ENCODE data around the gene DPAGT1.
"Not testable (repeated sequence)": the region's sequence is repeated elsewhere in the genome, so short reads cannot be mapped to it uniquely, and the experiment has no call there.

DPAGT1 gene

GRCh38 chr11:119115484-119116234 is 14.0 kb upstream of the DPAGT1 start:
- FAIRE-seq: no peak

- FAIRE-seq: no peak
These were observed 12.7 kb upstream of the DPAGT1 start for GRCh38 chr11:119114351-119114750.

DNA sequence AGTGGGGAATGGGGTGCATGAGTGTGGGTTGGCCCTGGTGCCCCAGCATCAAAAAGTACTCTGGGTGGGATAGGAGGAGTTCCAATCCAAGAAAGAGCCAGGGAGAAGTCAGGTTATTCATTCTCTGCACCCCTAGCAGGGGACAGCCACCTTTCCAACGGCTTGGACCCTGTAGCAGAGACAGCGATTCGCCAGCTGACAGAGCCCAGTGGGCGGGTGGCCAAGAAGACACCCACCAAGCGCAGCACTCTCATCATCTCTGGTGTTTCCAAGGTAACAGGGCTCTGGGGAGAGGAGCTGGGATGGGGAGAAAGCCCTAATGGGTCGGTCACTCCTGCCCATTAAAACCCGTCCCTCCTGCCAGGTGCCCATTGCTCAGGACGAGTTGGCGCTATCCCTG is 12.1 kb upstream of the DPAGT1 start:
- no peak for FAIRE-seq

DNA sequence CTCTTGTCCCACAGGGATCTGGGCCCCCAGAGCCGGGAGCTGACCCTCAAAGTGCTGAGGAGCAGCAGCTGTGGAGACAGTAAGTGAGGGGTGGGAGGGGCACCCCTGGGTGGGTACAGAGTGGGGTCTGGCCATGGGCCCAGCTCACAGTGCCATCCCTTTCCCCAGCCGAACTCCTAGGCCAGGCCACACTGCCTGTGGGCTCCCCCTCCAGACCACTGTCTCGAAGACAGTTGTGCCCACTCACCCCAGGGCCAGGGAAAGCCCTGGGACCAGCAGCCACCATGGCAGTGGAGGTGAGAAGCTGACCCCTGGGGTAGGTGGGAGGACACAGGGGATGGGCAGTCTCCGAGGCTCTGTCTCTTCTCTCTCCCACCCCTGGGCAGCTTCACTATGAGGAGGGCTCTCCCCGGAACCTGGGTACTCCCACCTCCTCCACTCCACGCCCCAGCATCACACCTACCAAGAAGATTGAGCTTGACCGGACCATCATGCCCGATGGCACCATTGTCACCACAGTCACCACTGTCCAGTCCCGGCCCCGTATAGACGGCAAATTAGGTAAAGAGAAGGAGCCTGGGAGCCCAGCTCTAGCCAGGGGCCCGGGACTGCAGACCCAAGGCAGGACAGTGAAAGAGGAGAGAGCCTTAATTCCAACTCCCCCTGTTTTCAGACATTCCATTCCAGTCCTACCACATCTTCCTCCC is 10.8 kb upstream of the DPAGT1 start:
- no peak for FAIRE-seq

GRCh38 chr11:119111361-119111925 is 9.8 kb upstream of the DPAGT1 start:
- FAIRE-seq: no peak

GRCh38 chr11:119110439-119110838 is 8.8 kb upstream of the DPAGT1 start:
- no peak for FAIRE-seq

GRCh38 chr11:119109843-119110242 is 8.2 kb upstream of the DPAGT1 start:
- FAIRE-seq: no peak

DNA sequence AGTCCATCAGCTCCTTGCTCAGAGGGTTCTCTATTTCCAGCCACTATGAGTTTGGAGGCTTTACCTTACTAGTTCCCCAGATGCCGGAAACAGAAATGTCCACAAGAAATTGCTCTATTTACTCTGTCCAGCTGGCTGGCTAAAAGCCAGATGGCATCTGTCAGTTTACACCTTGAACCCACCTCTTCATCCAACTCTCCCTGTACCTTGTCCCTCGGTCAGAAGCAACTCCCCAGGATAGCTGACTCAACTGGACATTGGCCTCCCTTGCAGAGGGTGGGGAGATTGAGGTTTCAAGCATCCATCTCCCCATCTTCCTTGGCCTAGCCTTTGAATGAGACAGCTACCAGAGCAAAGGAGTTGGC is 7.2 kb upstream of the DPAGT1 start:
- FAIRE-seq: no peak

- FAIRE-seq: no peak
These were observed 6.6 kb upstream of the DPAGT1 start for GRCh38 chr11:119108146-119108856.

DNA sequence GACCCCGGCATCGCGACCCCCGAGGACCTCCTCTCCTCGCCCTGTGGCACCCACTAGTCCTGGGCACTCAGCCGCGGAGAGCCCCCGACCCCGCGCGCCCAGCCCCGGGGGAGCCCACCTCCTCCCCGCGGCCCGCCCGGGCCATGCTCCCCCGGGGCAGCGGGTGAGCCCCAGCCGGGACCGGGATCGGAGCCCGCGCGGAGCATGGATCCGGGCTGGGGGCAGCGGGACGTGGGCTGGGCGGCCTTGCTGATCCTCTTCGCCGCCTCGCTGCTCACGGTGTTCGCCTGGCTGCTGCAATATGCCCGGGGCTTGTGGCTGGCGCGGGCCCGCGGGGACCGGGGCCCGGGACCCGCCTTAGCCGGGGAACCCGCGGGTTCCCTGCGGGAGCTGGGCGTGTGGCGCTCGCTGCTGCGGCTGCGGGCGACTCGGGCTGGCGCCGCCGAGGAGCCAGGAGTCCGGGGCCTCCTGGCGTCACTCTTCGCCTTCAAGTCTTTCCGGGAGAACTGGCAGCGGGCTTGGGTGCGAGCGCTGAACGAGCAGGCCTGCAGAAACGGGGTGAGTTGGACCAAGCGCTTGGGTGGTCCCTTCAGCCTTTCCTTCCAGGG is 6.0 kb upstream of the DPAGT1 start:
- FAIRE-seq: no peak

DNA sequence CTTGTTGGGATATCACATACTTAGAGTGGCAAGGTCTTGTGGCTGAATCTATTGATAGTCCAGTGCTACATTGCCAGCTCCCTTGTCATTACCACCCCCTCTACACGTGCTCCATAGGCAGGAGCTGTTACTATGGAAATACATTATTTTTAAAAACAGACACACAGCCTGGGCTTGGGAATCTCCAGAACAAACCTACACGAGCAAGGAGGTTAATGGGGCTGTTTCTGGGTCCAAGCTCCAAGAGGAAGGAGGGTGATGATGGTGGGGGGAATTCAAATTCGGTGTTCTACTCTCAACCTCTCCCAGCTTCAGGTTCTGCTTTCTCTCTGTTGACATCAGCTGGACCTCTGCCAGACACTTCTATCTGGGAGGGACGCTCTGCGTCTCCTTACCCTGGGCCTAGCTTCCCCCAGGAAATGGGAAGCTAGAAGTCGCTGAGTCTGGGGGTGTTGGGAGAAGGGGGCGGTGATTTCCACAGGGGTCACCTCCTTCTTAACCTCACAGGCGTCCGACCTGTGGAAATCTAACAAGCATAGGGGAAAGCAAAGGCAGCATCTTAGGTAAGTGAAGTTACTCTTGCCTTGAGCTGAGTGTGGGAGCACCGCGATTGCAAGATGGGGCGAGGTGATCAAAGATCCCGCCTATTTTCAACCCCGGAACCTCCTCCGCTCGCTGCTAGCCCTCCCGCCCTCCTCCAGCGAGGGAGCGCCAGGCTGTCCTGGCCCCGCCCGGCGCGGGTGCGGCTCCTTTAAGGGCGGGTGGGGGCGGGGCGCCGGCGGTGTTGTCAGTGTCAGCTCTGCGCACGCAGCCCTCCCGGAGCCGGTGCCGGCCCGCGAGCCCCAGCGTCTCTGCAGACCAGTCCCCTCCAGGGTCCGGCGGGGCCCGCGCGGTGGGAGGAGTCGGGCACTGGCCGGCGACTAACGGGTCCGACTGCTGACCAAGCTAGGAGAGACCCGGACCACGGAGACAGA is 5.2 kb upstream of the DPAGT1 start, which contains the start of gene C2CD2L:
C2CD2L (plus strand) TSS at position 781 of the 974 bp plus-strand sequence. CDS start 398 bp downstream, outside the sequence.
- no peak for FAIRE-seq

GRCh38 chr11:119103793-119104192 is 2.1 kb upstream of the DPAGT1 start:
- no peak for FAIRE-seq

GRCh38 chr11:119103161-119103664 is 1.6 kb upstream of the DPAGT1 start:
- FAIRE-seq: not testable (repeated sequence)

GRCh38 chr11:119100994-119101758 is 477 bp downstream of the DPAGT1 start:
- no peak for FAIRE-seq

GRCh38 chr11:119100246-119100970 is 1.2 kb downstream of the DPAGT1 start:
- FAIRE-seq: peak; percentile 83

DNA sequence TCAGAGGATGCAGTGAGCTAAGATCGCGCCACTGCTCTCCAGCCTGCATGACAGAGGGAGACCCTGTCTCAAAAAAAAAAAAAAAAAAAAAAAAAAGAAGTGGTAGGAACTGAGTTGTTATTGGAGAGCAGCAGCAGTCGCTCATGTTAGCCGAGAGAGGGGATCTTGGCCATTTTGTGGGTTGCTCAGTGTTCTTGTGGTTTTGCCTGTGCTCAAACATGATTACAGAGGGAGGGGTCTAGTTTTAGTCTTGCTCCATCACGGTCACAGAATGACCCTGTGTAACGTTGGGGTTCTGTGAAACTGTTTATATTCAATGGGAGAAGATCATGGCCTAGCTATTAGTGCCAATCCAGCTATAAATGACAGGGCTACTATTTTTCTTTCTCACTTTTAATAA is 1.9 kb downstream of the DPAGT1 start:
- no peak for FAIRE-seq

DNA sequence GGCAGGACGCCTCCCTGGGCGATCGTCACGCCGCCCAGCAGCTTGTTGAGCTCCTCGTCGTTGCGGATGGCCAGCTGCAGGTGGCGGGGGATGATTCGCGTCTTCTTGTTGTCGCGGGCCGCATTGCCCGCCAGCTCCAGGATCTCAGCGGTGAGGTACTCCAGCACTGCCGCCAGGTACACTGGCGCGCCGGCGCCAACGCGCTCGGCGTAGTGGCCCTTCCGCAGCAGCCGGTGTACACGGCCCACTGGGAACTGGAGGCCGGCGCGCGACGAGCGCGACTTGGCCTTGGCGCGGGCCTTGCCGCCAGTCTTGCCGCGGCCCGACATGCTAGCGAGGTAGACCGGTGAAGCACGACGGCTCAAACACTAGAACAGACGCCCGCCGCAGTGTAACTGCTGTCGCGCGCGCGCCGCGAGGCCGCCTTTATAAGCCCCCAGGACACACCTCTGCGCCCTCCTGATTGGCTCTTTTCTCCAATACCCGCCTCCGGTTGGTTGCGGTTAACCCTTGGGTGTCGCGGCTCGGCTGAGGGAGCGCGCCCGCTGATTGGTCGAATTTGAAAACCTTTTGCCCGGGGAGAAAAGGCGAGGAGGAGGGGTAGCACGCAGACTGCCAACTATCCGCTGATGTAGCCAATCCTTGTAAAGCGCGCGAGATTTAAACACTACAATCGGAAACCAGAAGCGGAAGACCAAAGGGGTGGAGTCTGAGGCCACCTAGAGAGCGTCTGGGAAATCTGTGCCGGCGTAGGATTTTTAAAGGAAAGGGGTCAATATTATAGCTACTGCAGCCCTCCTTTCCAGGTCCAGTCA is 6.4 kb downstream of the DPAGT1 start:
- FAIRE-seq: peak; percentile 99

GRCh38 chr11:119094816-119095065 is 6.9 kb downstream of the DPAGT1 start:
- no peak for FAIRE-seq

Measured in A204.1 (cell line).